HL-60 (cell line): ENCODE measurements around the gene TPRX1.

Experiments used
- DNase-seq, 2 experiments: peaks; one replicate each; pipeline ENCODE4 v3.0.0-alpha.2; 2010 to 2020; ENCODE audit warnings: low read depth in 1 of 2, low spot score in 1 of 2
- H3K27ac ChIP-seq: fragments of 250-450 bp; sonication (Bioruptor Pico); replicated peaks from 2 replicates; pipeline ENCODE4 v1.5.1; 2020; ENCODE audit warnings: mild to moderate bottlenecking, moderate library complexity
- H3K27me3 ChIP-seq: fragments of 250-450 bp; sonication (Bioruptor Pico); 2 replicates; pipeline ENCODE4 v1.5.1; 2021; ENCODE audit warnings: mild to moderate bottlenecking, moderate library complexity; ENCODE audit not compliant: insufficient read depth, poor library complexity, severe bottlenecking
- H3K4me3 ChIP-seq: replicated peaks from 2 replicates; pipeline ENCODE4 v1.5.1; 2011; ENCODE audit warnings: mild to moderate bottlenecking, control low read depth, low read length; ENCODE audit not compliant: insufficient read depth
- CTCF ChIP-seq: IDR thresholded peaks from one replicate; pipeline ENCODE4 v1.5.1; 2011; ENCODE audit warnings: low read length, control low read depth, inconsistent platforms; ENCODE audit not compliant: insufficient read depth
- GABPA ChIP-seq: IDR thresholded peaks from 2 replicates; pipeline ENCODE4 v1.6.1; 2012; ENCODE audit warnings: low read depth
- POLR2AphosphoS5 ChIP-seq: IDR thresholded peaks from 2 replicates; pipeline ENCODE4 v1.6.1; 2012; ENCODE audit warnings: low read depth
- SPI1 ChIP-seq: IDR thresholded peaks from 2 replicates; pipeline ENCODE4 v1.6.1; 2012; ENCODE audit warnings: low read depth, mild to moderate bottlenecking, borderline replicate concordance
- TF ChIP-seq, protein P1 (sequence below): IDR thresholded peaks from 2 replicates; pipeline ENCODE4 v1.6.1; 2012; ENCODE audit warnings: low read depth; ENCODE audit not compliant: insufficient replicate concordance

TPRX1 gene

GRCh38 chr19:47769534-47769933 is 34.8 kb downstream of the TPRX1 start:
- no peak overlapping the region for H3K27ac ChIP-seq
- TF ChIP-seq, protein P1, sequence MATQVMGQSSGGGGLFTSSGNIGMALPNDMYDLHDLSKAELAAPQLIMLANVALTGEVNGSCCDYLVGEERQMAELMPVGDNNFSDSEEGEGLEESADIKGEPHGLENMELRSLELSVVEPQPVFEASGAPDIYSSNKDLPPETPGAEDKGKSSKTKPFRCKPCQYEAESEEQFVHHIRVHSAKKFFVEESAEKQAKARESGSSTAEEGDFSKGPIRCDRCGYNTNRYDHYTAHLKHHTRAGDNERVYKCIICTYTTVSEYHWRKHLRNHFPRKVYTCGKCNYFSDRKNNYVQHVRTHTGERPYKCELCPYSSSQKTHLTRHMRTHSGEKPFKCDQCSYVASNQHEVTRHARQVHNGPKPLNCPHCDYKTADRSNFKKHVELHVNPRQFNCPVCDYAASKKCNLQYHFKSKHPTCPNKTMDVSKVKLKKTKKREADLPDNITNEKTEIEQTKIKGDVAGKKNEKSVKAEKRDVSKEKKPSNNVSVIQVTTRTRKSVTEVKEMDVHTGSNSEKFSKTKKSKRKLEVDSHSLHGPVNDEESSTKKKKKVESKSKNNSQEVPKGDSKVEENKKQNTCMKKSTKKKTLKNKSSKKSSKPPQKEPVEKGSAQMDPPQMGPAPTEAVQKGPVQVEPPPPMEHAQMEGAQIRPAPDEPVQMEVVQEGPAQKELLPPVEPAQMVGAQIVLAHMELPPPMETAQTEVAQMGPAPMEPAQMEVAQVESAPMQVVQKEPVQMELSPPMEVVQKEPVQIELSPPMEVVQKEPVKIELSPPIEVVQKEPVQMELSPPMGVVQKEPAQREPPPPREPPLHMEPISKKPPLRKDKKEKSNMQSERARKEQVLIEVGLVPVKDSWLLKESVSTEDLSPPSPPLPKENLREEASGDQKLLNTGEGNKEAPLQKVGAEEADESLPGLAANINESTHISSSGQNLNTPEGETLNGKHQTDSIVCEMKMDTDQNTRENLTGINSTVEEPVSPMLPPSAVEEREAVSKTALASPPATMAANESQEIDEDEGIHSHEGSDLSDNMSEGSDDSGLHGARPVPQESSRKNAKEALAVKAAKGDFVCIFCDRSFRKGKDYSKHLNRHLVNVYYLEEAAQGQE, result no peak
- no peak for TF ChIP-seq GABPA
- TF ChIP-seq SPI1, result no peak
- no peak for TF ChIP-seq CTCF
- no peak for TF ChIP-seq POLR2AphosphoS5
- DNase-seq, result no peak
- no peaks in the 10 kb centered on the region for H3K27me3 ChIP-seq
- no peak overlapping the region for H3K4me3 ChIP-seq

GRCh38 chr19:47768604-47769003 is 35.7 kb downstream of the TPRX1 start:
- Histone ChIP-seq H3K27me3 (no peaks in the 10 kb centered on the region), H3K27ac (no peak overlapping the region), H3K4me3 (no peak overlapping the region)
- no peak for DNase-seq
- TF ChIP-seq SPI1, result no peak
- no peak for TF ChIP-seq POLR2AphosphoS5
- TF ChIP-seq CTCF, result no peak
- TF ChIP-seq, protein P1, result no peak
- TF ChIP-seq GABPA, result no peak

GRCh38 chr19:47767349-47767748 is 37.0 kb downstream of the TPRX1 start:
- no peak for DNase-seq
- TF ChIP-seq, protein P1, result no peak
- TF ChIP-seq GABPA, result no peak
- no peaks in the 10 kb centered on the region for H3K27me3 ChIP-seq

GRCh38 chr19:47766670-47767069 is 37.7 kb downstream of the TPRX1 start:
- Histone ChIP-seq H3K27me3 (no peaks in the 10 kb centered on the region), H3K4me3 (no peak overlapping the region), H3K27ac (no peak overlapping the region)
- TF ChIP-seq, protein P1, result no peak
- TF ChIP-seq SPI1, result no peak
- no peak for TF ChIP-seq CTCF
- no peak for TF ChIP-seq GABPA
- no peak for TF ChIP-seq POLR2AphosphoS5
- no peak for DNase-seq

More at GRCh38 chr19:47767349-47767748, 37.0 kb downstream of the TPRX1 start:
- H3K4me3 ChIP-seq, result no peak overlapping the region
- H3K27ac ChIP-seq, result no peak overlapping the region
